Measurements from ENCODE around the gene HSPA4L. TPM values are rescaled to one million over a fixed set of nuclear protein-coding genes. Genes with fewer than 3 reads are reported as not detected.

HSPA4L gene
- total RNA-seq, 2 experiments from 2014 or later, result 0.15 to 1.3 TPM

DNA sequence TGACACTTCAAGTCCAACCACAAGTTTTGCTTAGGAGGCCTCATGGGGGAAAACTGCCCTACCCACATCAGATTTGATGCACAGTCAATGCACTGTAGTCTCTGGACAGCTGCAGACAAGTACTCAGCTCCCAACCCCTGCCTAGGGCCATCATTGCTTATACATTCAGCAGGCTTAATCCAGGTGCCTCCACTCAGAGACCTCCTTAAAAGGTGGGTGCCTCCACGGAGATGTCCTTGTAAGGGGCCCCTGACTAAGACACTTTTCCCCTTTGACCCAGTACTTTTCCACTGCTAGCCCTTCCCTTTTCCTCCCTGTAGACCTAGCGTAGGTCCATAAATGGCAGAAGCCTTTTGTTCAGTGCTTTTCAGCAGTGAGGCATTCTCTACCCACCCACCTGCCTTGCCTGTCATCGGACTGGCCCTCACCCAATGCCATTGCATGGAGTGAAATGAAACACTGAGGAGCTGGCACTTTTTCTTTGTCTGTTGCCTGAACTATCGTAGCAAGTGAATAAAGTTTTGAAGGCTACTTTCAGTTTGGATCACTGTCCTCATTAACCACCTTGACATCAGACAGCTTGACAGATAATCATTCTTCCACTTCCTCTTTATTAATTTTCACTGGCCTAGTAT lies 74.8 kb downstream of the HSPA4L start:
- CTCF ChIA-PET, result no interaction called here
- Mint-ChIP-seq H3K27me3 (no peaks in the 10 kb centered on the region), H3K9me3 (ENCODE audit: low read depth) (peaks cover 22% of the 10 kb centered on the region), H3K4me1 (peaks cover 2% of the 10 kb centered on the region), H3K36me3 (peaks cover 14% of the 10 kb centered on the region), H3K4me3 (no peak overlapping the region), H3K27ac (no peak overlapping the region)
- no peak for ATAC-seq
- DNase-seq, result no peak

GRCh38 chr4:127857641-127858040 lies 75.5 kb downstream of the HSPA4L start:
- Mint-ChIP-seq H3K4me1 (peaks cover 2% of the 10 kb centered on the region), H3K27ac (no peak overlapping the region), H3K9me3 (ENCODE audit: low read depth) (peaks cover 20% of the 10 kb centered on the region), H3K36me3 (peaks cover 14% of the 10 kb centered on the region), H3K4me3 (no peak overlapping the region), H3K27me3 (no peaks in the 10 kb centered on the region)
- ATAC-seq, result no peak
- no peak for DNase-seq
- CTCF ChIA-PET, result no interaction called here

DNA sequence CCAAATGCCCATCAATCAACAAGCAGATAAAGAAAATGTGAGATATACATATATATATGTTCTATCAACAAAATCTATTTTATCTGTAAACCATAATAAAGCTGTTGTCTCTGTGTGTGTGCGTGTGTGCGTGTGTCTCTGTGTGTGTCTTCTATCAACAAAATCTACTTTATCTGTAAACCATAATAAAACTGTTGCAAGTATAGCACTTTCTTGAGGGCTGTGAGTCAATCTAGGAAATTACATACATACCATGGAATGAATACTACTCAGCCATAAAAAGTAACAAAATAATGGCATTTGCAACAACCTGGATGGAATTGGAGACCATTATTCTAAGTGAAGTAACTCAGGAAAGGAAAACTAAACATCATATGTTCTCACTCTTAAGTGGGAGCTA lies 86.1 kb downstream of the HSPA4L start:
- Mint-ChIP-seq H3K36me3 (peaks cover 1% of the 10 kb centered on the region), H3K27ac (no peak overlapping the region), H3K4me3 (no peak overlapping the region), H3K9me3 (ENCODE audit: low read depth) (no peaks in the 10 kb centered on the region), H3K27me3 (no peaks in the 10 kb centered on the region), H3K4me1 (peaks cover 7% of the 10 kb centered on the region)
- no peak for DNase-seq
- CTCF ChIA-PET, result no interaction called here
- ATAC-seq, result no peak

- CTCF ChIA-PET, result no interaction called here
- H3K4me1 Mint-ChIP-seq, result peaks cover 7% of the 10 kb centered on the region
- DNase-seq, result no peak
- no peaks in the 10 kb centered on the region for H3K27me3 Mint-ChIP-seq
- H3K4me3 Mint-ChIP-seq, result no peak overlapping the region
- H3K9me3 Mint-ChIP-seq (ENCODE audit: low read depth), result no peaks in the 10 kb centered on the region
- no peak overlapping the region for H3K27ac Mint-ChIP-seq
- peaks cover 2% of the 10 kb centered on the region for H3K36me3 Mint-ChIP-seq
- no peak for ATAC-seq
Measured at GRCh38 chr4:127870281-127870680, 88.2 kb downstream of the HSPA4L start.

GRCh38 chr4:127870688-127871087 lies 88.6 kb downstream of the HSPA4L start:
- Mint-ChIP-seq H3K27ac (no peak overlapping the region), H3K36me3 (peaks cover 4% of the 10 kb centered on the region), H3K9me3 (ENCODE audit: low read depth) (no peaks in the 10 kb centered on the region), H3K4me1 (peaks cover 7% of the 10 kb centered on the region), H3K27me3 (no peaks in the 10 kb centered on the region), H3K4me3 (no peak overlapping the region)
- ATAC-seq (no peak), DNase-seq (no peak)
- CTCF ChIA-PET, result no interaction called here

DNA sequence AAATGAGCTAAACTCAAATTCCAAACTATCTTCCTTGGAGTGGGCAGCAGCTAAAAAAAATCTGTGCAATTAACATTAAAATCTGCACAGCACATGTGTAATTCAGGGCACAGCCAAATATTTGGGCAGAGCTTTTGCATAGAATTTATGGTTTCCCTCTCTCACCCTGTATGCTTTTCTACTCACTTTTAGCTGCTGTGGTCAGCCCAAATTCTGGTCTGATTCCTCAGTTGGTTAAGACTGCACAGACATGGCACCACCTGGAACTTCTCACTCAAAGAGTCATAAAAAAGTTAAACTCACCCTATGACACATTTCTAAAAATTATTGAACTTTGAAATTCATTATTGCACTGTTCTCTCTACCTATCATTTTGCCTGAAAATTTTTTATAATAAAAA lies 93.7 kb downstream of the HSPA4L start:
- H3K4me1 Mint-ChIP-seq, result peaks cover 18% of the 10 kb centered on the region
- CTCF ChIA-PET, result interaction anchor here (0.5 kb wide), 1 partner anchor 54 kb away, joined by 3 read pairs; no protein-coding TSS in a partner anchor

DNA sequence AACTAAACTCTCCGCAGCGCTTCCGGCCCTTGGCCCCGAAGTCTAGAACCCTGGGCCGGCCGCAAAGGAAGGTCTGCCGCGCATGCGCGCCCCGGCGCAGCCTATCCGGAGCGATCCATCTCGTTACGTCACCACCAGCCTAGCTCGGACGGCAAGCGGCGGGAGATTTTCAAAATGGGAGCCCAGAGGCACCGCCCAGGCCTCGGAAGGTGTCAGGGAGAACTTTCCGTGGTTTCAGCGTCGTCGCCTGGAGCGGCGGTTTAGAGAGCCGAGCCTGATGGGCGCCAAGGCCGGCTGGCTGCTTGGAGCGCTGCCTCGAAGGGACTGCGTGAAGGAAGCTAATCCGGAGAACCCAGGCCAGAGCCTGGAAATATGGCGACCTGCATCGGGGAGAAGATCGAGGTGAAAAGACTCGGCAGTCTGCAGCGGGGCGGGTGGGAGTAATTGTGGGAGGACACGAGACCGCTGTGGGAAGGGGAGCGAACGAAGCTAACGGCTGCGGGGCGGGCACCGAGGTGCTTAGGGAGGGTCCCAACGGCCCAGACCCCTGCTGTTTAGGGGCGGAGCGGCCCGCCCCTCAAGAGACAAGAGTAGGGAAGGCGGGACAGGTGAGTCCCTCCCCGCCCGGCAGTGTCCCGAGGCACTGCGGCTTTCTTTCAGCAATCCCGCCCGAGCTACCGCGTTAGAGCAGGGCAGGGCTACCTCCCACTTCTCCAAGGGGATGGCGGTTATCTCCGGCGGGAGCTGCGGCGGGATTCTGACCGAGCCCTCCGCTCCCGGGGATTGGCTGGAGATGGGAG lies 98.8 kb downstream of the HSPA4L start, which contains the start of gene PLK4:
PLK4 (plus strand) TSS at position 131 of the 800 bp plus-strand sequence; CDS start at position 373, 242 bp downstream.
- DNase-seq, result peak; percentile 98
- Mint-ChIP-seq H3K36me3 (peaks cover 34% of the 10 kb centered on the region), H3K9me3 (ENCODE audit: low read depth) (no peaks in the 10 kb centered on the region), H3K27ac (peak within 1 kb of the TSS; percentile 96), H3K27me3 (no peaks in the 10 kb centered on the region), H3K4me3 (peak within 1 kb of the TSS; percentile 100), H3K4me1 (peaks cover 43% of the 10 kb centered on the region)
- CTCF ChIA-PET, result interaction anchor here (1.1 to 1.2 kb wide), 2 partner anchors 11 to 98 kb away, joined by 3 to 4 read pairs; no protein-coding TSS in a partner anchor
- ATAC-seq, result peak; percentile 94

More for the DNA sequence above, 93.7 kb downstream of the HSPA4L start:
- no peaks in the 10 kb centered on the region for H3K27me3 Mint-ChIP-seq
- H3K4me3 Mint-ChIP-seq, result no peak overlapping the region
- no peak for ATAC-seq
- H3K36me3 Mint-ChIP-seq, result peaks cover 11% of the 10 kb centered on the region
- H3K27ac Mint-ChIP-seq, result no peak overlapping the region
- H3K9me3 Mint-ChIP-seq (ENCODE audit: low read depth), result no peaks in the 10 kb centered on the region
- DNase-seq, result no peak

- Mint-ChIP-seq H3K27ac (peak overlapping the region; percentile 96), H3K36me3 (peaks cover 38% of the 10 kb centered on the region), H3K4me1 (peaks cover 47% of the 10 kb centered on the region), H3K4me3 (peak overlapping the region; percentile 100), H3K9me3 (ENCODE audit: low read depth) (no peaks in the 10 kb centered on the region), H3K27me3 (no peaks in the 10 kb centered on the region)
- ATAC-seq (peak; percentile 32), DNase-seq (no peak)
- CTCF ChIA-PET, result interaction anchor here (1.1 kb wide), 1 partner anchor 11 kb away, joined by 4 read pairs; no protein-coding TSS in a partner anchor
Measured at GRCh38 chr4:127881563-127881864, 99.4 kb downstream of the HSPA4L start.

DNA sequence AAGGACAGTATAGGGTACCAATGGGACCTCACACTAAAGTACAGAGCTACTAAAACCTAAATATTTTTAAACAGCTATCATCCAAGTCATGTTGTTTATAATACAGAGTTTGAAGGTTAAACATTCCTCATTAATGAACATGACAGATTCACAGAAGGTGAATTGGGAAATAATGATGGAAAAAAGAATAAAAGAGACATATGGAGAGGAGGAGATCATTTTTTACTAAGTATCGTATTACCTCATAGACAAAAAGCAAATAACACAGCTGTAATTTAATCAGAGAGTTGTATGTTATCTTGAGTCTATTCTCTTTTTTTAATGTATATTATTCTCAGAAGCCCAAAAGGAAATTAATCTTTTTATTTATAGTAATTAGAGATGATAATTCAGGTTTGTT lies 106.4 kb downstream of the HSPA4L start:
- DNase-seq (no peak), ATAC-seq (no peak)
- Mint-ChIP-seq H3K9me3 (ENCODE audit: low read depth) (no peaks in the 10 kb centered on the region), H3K27me3 (no peaks in the 10 kb centered on the region), H3K4me1 (peaks cover 33% of the 10 kb centered on the region), H3K4me3 (no peak overlapping the region), H3K36me3 (peaks cover 59% of the 10 kb centered on the region), H3K27ac (no peak overlapping the region)
- CTCF ChIA-PET, result no interaction called here

DNA sequence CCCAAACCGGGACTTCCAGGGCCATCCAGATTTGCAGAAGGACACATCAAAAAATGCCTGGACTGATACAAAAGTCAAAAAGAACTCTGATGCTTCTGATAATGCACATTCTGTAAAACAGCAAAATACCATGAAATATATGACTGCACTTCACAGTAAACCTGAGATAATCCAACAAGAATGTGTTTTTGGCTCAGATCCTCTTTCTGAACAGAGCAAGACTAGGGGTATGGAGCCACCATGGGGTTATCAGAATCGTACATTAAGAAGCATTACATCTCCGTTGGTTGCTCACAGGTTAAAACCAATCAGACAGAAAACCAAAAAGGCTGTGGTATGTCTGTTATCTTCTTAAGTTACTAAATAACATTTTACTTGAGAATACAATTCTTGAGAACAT lies 107.8 kb downstream of the HSPA4L start:
- DNase-seq, result no peak
- CTCF ChIA-PET, result no interaction called here
- Mint-ChIP-seq H3K4me3 (no peak overlapping the region), H3K27ac (no peak overlapping the region), H3K36me3 (peaks cover 63% of the 10 kb centered on the region), H3K9me3 (ENCODE audit: low read depth) (no peaks in the 10 kb centered on the region), H3K27me3 (no peaks in the 10 kb centered on the region), H3K4me1 (peaks cover 32% of the 10 kb centered on the region)
- no peak for ATAC-seq

Other genes with a start within 250 kb of the HSPA4L start
- under 1 TPM; 0.03 to 0.12 TPM for gene INTU, start 149.4 kb upstream of the HSPA4L start, total RNA-seq
- not detected for gene SLC25A31, start 51.9 kb upstream of the HSPA4L start, total RNA-seq
- gene PLK4, start 98.6 kb downstream of the HSPA4L start, total RNA-seq, result 10 to 100 TPM; 60.1 to 66.1 TPM
- gene MFSD8, start 182.9 kb downstream of the HSPA4L start, total RNA-seq, result 10 to 100 TPM; 19.9 to 24.6 TPM
- gene ABHD18, start 183.1 kb downstream of the HSPA4L start, total RNA-seq, result 10 to 100 TPM; 21.0 to 23.7 TPM

Data from activated CD8-positive, alpha-beta memory T cell treated with anti-CD3 and anti-CD28 coated beads, Interleukin-2, amount 10 ng/mL, durations not matched to agents 7 days and 5 days (primary cell).